Effector CD4-positive, alpha-beta T cell (primary cell): ENCODE data around the gene ERCC6.

Experiments
- DNase-seq: peaks from one replicate; pipeline ENCODE4 v3.0.0-alpha.2; 2020

ERCC6 gene

DNA sequence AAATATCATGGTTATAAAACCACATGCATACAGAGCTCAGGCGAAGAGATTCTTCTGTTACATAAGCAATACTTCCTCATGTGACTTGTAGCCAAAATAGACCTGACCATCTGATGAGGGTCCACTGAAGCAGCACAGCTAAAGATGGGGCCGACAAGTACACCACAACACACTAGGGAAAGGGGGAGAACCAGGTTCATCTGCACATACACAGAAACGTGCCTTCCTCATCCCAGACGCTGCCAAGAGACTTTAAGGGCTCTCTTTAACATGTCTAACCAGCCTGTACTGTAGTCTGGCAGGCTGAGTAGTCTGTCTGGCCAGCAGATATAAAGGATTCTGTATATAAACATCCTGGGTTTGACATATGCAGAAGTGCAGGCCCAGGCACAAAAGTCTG is 30.3 kb downstream of the ERCC6 start:
- no peak for DNase-seq

- DNase-seq = no peak
Measured at GRCh38 chr10:49508249-49508648, 30.7 kb downstream of the ERCC6 start.

- no peak for DNase-seq
Measured at GRCh38 chr10:49505589-49505988, 33.3 kb downstream of the ERCC6 start.

DNA sequence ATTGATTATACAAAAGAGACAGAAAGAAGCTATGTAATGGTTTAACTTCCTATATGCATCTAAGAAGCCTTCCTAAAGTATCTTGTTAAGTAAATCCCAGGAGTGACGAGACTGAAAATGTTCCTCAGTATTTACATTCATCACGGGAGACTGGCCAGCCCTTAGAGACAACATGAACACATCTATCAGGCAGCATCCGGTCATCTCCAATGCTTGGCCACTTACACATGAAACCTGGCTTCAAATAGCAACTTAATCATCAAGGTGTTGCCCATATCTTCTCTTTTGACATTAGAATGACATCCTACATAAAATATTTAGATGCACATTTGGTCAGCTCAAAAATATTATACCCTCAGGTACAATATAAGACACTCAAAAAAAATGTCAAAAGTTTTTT is 33.8 kb downstream of the ERCC6 start:
- no peak for DNase-seq

GRCh38 chr10:49504528-49504927 is 34.4 kb downstream of the ERCC6 start:
- DNase-seq = no peak

DNA sequence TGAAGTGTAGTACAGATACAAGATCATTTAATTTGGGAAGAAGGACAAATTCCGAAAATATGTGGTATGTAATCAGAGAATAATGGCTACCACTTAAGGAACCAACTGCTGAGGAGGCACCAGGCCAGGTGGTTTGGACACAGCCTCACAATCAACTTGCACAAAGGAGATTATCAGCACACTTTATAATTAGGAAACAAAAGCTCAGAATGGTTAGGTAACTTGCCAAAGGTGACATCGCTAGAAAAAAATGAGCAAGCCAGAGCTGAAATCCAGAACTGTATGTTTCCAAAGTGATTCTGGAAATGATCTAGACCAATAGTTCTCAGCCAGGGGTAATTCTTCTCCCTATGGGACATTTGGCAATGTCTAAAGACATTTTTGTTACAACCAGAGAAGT is 36.6 kb downstream of the ERCC6 start:
- no peak for DNase-seq

DNA sequence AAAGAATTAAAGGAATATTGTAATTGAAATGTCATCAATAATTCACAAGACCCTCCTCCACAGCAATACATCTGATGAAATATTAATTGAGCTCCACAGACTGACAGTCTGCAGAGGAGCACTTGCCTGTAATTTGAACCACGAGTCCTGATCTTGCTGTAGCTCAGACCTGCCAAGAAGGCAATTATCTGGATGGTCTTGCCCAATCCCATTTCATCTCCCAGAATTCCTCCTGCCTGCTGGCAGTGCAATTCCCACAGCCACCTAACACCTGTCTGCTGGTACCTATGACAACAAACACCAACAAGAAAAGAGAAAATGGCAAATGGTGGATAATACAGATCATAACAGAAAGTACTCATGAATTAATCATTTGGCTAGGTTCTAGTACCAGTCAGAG is 38.5 kb downstream of the ERCC6 start:
- no peak for DNase-seq

DNA sequence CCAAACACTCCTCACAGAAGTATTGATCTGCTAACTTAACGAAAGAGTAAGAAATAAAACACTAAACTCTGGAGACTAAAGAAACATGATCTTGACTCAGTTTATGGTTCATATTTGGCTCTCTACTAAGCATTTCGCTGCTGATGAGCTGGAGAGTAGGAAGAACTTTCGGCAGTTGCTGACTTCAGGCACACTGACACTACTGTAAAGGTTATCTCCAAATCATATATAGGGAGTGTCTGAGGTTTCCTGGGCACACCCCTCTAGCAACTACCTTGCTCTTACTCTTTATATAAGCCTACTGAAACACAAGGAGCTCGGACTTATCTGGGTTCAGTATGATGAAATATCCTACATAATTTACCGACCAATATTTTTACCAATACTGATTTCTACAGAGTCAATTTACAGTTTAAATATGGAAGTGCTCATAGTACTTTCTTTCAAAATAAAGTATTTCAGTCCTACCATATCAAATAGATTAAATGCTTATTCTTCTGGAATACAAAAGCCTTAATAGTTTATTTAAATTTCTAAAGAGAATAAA is 39.5 kb downstream of the ERCC6 start:
- DNase-seq = no peak

- DNase-seq = no peak
Measured at GRCh38 chr10:49498425-49498824, 40.5 kb downstream of the ERCC6 start.

- no peak for DNase-seq
Measured at GRCh38 chr10:49497358-49497757, 41.6 kb downstream of the ERCC6 start.

DNA sequence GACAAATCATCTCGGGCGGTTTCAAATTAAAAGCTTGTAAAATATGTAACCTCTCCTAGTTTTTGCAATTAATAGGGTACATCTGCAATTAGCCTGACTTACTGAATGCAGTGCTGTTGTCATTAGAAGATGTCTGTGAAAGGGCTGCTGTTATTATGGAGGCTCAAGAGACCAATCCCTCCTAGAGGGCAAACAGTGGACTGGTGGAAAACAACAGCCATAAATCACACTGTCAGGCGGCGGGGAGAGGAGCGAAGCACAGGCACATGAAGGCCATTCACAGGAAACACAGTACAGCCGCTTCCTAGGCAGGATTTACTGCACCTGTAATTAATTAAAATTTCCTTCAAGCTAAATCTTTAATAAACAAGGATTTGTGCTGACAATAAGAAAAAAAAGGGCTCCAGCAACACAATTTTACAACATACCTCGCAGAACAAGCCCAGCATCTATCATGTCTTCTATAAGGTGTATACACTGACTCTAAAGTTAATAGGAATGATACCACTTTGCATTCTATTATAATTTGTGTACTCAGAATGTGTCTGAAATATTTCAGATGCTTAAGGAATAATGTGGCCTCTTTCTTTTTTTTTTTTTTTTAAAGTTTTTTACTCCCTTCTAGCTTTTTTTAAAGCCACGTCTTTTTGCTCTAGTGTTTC is 50.7 kb downstream of the ERCC6 start:
- DNase-seq = no peak

DNA sequence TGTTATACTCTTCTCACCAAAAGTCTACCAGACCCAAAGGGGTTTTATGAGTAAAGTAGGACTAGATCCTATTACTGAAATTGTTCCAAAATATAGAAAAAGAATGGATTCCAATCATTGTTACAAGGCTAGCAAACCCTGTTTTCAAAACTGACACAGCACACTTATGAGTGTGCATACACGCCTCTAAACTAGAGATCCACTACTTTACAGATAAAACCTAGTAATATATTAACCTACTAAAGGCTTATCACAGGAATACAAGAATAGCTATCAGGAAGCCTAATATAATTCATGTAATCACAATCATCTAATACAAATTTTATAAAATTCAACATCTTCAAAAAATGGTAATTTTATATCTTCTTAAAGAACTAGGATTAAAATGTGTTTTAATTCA is 52.2 kb downstream of the ERCC6 start:
- DNase-seq = no peak

GRCh38 chr10:49486009-49486408 is 52.9 kb downstream of the ERCC6 start:
- DNase-seq = no peak

DNA sequence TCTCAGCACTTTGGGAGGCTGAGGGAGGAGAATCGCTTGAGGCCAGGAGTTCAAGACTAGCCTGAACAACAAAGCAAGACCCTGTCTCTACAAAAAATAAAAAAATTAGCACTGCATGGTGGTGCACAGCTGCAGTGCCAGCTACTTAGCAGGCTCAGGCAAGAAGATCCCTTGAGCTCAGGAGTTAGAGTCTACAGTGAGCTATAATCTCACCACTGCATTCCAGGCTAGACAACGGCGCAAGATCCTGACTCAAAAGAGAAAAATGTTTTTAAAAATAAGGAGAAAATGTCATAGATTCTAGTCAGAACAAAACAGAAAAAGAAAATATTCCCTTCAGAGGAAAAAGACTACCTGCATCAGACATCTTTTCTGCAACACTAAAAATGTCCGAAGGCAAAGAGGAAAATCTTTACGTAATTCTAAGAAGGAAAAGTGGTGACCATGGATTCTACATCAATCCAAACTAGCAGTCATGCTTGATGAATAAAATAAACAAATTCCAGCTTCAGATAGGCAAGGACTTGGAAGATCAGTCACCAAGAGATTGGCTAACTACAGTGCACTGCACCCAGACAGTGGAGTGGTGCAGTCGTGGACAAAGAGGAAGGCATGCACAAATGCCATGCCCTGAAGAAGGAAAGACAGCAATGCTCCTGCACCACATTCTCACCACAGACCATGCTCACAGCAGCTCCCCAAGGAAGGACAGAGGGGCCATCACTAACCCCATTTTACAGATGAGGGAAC is 54.3 kb downstream of the ERCC6 start:
- no peak for DNase-seq

- no peak for DNase-seq
Measured at GRCh38 chr10:49478819-49479218, 60.1 kb downstream of the ERCC6 start.

DNA sequence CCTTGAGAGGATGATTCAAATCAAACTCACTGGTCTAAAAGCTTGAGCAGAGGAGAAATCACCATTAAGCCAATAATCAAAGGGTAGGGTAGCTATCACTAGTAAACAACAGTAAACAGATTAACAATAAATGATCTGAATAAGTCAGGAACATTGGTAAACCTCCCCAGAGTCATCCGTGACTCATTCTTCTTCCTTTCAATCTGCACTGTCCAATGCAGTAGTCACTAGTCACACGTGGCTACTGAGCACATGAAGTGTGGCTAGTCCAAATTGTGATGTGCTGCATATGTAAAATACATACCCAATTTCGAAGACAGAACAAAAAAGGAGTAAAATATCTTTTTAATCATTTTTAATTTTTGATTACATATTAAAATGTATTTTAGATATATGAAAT is 64.0 kb downstream of the ERCC6 start:
- DNase-seq = no peak

DNA sequence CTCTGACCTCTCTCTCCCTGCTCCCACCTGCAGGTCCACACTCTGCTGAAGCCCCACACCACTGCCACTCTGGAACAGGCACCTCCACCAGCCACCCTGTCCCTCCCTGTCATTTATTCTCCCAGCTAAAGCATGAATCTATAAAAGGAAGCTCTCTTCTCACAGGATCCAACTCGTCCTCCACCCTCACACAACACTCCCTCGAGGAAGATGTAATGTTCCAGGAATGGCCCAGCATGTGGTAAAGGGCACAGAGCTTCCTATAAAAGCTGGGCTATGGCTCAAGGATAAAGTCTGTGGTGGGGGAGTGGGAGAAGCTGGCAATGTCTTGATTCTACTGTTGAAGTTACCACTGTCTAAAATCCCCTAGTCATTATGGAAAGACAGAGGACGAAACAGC is 67.4 kb downstream of the ERCC6 start:
- no peak for DNase-seq

DNA sequence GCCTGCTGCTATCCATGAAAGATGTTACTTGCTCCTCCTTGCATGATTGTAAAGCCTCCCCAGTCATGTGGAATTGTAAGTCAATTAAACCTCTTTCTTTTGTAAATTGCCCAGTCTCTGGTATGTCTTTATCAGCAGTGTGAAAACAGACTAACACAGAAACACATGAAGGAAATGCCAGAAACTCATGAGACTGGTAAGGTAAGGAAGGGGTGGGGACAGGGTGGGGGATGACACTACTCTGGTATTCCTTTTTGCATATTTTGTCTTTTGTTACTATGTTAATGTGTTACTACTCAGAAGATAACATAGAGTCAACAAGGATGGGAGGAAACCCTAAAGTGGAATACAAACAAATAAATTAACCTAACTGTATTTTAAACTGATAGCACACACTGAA is 73.2 kb downstream of the ERCC6 start:
- no peak for DNase-seq
